Activated CD8-positive, alpha-beta memory T cell treated with anti-CD3 and anti-CD28 coated beads for 4 hours (primary cell): ENCODE data around the gene FHL5.
"Not testable (repeated sequence)": the region's sequence is repeated elsewhere in the genome, so short reads cannot be mapped to it uniquely, and the experiment has no call there.

Experiments
- DNase-seq, 2 donors: peaks; one replicate each; pipeline ENCODE4 v3.0.0-alpha.2; 2020; ENCODE audit warnings: low read depth in 2 of 2

FHL5 gene

GRCh38 chr6:96611342-96611991 lies 48.5 kb downstream of the FHL5 start:
- DNase-seq: no peak

GRCh38 chr6:96613291-96613999 lies 50.5 kb downstream of the FHL5 start:
- no peak for DNase-seq

GRCh38 chr6:96620851-96621250 lies 57.9 kb downstream of the FHL5 start:
- DNase-seq: no peak

DNA sequence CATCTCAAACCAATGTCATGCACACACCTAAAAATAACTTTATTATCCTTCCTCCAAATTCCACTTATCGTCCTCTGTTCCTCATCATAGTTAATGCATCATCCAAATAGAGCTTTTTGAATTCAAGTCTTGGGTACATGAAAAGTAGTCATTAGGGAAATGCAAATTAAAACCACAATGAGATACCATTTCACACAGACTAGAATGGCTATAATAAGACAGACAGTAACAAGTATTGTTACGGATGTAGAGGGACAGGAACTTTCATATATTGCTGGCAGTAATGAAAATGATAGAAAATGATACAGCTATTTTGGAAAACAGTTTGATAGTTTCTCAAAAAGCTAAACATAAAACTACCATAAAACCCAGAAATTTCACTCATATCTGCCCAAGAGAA lies 59.1 kb downstream of the FHL5 start:
- no peak for DNase-seq

DNA sequence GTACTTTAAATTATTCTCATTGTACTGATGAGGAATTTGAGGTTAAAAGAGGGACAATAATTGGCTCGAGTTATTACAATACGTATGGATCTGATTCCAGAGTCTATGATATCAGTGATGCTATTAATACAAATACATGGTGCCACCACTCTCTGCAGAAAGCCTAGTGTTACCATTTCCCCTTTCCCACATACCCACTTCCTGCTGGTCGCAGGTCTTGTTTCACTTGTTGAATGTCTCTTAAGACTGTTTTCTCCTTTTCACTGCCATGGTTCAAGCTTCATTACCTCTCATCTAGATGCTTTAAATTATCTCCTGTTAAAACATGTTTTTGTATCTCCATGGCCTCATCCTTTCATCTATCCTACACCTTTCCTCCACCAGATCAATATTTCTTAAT lies 62.0 kb downstream of the FHL5 start:
- no peak for DNase-seq

- no peak for DNase-seq
Measured at GRCh38 chr6:96626759-96627364, 63.9 kb downstream of the FHL5 start.

DNA sequence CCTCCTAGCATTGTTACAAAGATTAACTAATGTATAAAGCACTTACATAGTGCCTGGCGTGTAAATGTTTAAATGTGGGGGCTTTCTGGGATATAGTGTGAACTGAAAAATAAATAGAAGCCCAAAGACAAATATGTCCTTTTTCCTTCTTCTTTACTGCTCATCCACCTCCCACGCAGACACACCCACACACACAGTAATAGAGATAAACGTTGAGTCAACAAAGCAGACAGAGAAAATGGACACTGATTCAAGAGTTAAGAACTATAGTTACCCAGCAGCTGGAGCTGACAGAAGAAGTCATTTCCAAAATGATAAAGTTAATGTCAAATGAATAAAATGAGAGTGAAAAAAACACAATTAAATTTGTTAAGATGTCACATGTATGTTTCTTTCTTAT lies 68.3 kb downstream of the FHL5 start:
- no peak for DNase-seq

- not testable (repeated sequence) for DNase-seq
Measured at GRCh38 chr6:96637979-96638378, 75.1 kb downstream of the FHL5 start.

DNA sequence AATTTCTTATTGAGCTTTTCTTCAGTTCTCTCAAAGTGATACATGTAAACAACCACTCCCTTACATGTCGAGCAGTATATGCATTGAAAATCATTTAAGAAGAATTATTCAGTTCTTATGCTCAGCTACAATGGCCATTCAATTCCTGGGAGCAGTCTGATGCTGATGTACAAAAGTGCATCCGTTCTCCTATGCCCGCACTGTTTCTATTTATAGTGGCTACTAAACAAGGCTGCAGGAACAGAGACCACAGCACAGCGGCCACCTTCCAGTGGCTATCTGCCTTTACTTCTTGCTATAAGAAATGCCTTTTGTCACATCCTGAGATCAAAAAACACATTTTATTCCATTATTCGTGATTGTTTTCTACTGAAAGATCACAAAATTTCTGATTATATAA lies 82.2 kb downstream of the FHL5 start:
- DNase-seq: no peak

- DNase-seq: no peak
Measured at GRCh38 chr6:96649926-96650325, 87.0 kb downstream of the FHL5 start.

GRCh38 chr6:96651816-96652215 lies 88.9 kb downstream of the FHL5 start:
- DNase-seq: no peak

DNA sequence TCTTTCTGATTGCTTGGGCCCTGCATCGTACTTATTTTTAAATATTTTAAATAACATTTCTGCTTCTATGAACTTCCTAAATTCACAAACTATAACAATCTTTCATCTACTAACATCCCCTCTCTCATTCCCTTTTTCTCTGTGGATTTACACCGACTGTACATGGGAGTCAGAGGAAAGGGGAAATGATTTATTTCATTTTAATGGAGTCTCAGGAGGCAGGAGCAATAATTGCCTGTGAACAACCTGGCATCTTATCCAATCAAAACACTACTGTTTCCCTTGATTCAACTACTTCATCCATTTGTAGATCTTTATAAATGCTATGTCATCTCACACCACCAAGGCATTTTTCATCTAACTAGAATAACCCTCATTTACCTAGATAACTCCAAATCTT lies 89.6 kb downstream of the FHL5 start:
- DNase-seq: no peak

GRCh38 chr6:96653181-96653580 lies 90.3 kb downstream of the FHL5 start:
- DNase-seq: no peak

- no peak for DNase-seq
Measured at GRCh38 chr6:96656567-96656966, 93.6 kb downstream of the FHL5 start.

DNA sequence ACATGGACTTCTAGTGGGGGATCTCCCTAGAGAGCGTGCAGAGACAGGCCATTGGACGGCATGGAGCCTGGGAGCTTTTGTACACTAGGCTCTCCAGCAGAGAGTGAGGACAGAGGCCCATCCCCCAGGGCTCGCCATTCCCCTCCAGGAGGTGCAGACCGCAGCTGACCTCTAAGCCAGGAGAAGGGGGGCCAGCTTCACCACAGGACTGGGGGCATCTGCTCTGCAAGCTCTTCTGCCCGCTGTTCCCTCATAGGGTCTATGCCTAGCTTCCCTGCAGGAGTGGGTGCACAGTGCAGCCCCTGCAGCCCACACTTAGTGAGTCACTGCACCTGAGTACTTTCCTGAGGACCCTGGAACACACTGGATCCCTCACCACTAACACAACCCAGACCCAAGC lies 94.4 kb downstream of the FHL5 start:
- DNase-seq: no peak

GRCh38 chr6:96659084-96659845 lies 96.3 kb downstream of the FHL5 start:
- no peak for DNase-seq
